Effector memory CD8-positive, alpha-beta T cell (primary cell): ENCODE results near the gene ZNF569.
"Not testable (repeated sequence)": the region's sequence is repeated elsewhere in the genome, so short reads cannot be mapped to it uniquely, and the experiment has no call there.

Experiments
- ATAC-seq: fragments of 150-1000 bp; cut with Tn5 transposase; replicated peaks from 2 replicates; pipeline ENCODE4 v1.10.0; 2021; ENCODE audit warnings: mild to moderate bottlenecking, moderate library complexity
- DNase-seq, 3 experiments: peaks; one replicate each; pipeline ENCODE4 v3.0.0; 2021
- H3K27ac Mint-ChIP-seq, 2 donors: one replicate each; pipeline ENCODE4 v1.8.0; 2022; ENCODE audit warnings: mild to moderate bottlenecking in 2 of 2, mixed read lengths in 2 of 2, moderate library complexity in 2 of 2
- H3K27me3 Mint-ChIP-seq, 2 donors: one replicate each; pipeline ENCODE4 v1.8.0; 2022; ENCODE audit warnings: mixed read lengths in 2 of 2
- H3K36me3 Mint-ChIP-seq: one replicate; pipeline ENCODE4 v1.8.0; 2022; ENCODE audit warnings: mild to moderate bottlenecking, moderate library complexity, mixed read lengths; ENCODE audit not compliant: insufficient read depth
- H3K4me1 Mint-ChIP-seq, 2 donors: one replicate each; pipeline ENCODE4 v1.8.0; 2022; ENCODE audit warnings: low read depth in 2 of 2, mixed read lengths in 2 of 2
- H3K4me3 Mint-ChIP-seq, 2 donors: one replicate each; pipeline ENCODE4 v1.8.0; 2022; ENCODE audit warnings: mild to moderate bottlenecking in 2 of 2, mixed read lengths in 2 of 2, moderate library complexity in 2 of 2
- H3K9me3 Mint-ChIP-seq, 2 donors: one replicate each; pipeline ENCODE4 v1.8.0; 2022; ENCODE audit warnings: mixed read lengths in 2 of 2

ZNF569 gene

GRCh38 chr19:37467608-37468090 is 405 bp upstream of the ZNF569 start:
- Mint-ChIP-seq H3K4me1 (peaks cover 26 to 39% of the 10 kb centered on the region in 2 donors), H3K27me3 (no peaks in the 10 kb centered on the region), H3K9me3 (peaks cover 4 to 13% of the 10 kb centered on the region in 2 donors), H3K4me3 (peak overlapping the region; percentile 97 to 99), H3K27ac (peak overlapping the region; percentile 97), H3K36me3 (peaks cover 44% of the 10 kb centered on the region)
- DNase-seq (no peak), ATAC-seq (no peak)

GRCh38 chr19:37466277-37466797 is 907 bp downstream of the ZNF569 start:
- Mint-ChIP-seq H3K4me3 (peak overlapping the region; percentile 97 to 99), H3K27ac (peak overlapping the region; percentile 97), H3K4me1 (peaks cover 26 to 39% of the 10 kb centered on the region in 2 donors), H3K27me3 (no peaks in the 10 kb centered on the region), H3K36me3 (peaks cover 44% of the 10 kb centered on the region), H3K9me3 (peaks cover 4 to 13% of the 10 kb centered on the region in 2 donors)
- ATAC-seq (no peak), DNase-seq (no peak)

- DNase-seq (no peak), ATAC-seq (no peak)
- H3K27ac Mint-ChIP-seq, result no peak overlapping the region
- H3K4me1 Mint-ChIP-seq, result no peaks in the 10 kb centered on the region
- H3K9me3 Mint-ChIP-seq, result peaks cover 21 to 68% of the 10 kb centered on the region in 2 donors
- no peaks in the 10 kb centered on the region for H3K27me3 Mint-ChIP-seq
- H3K4me3 Mint-ChIP-seq, result no peak overlapping the region
- peaks cover 10% of the 10 kb centered on the region for H3K36me3 Mint-ChIP-seq
Measured at GRCh38 chr19:37452500-37453245, 14.6 kb downstream of the ZNF569 start.

GRCh38 chr19:37413313-37414084 is 53.7 kb downstream of the ZNF569 start:
- Mint-ChIP-seq H3K9me3 (peaks cover 14 to 25% of the 10 kb centered on the region in 2 donors), H3K4me3 (no peak overlapping the region), H3K27ac (no peak overlapping the region), H3K4me1 (no peaks in the 10 kb centered on the region), H3K27me3 (no peaks in the 10 kb centered on the region), H3K36me3 (no peaks in the 10 kb centered on the region)
- DNase-seq, result no peak
- ATAC-seq, result no peak

GRCh38 chr19:37412700-37413099 is 54.5 kb downstream of the ZNF569 start:
- Mint-ChIP-seq H3K27ac (no peak overlapping the region), H3K9me3 (peaks cover 12 to 19% of the 10 kb centered on the region in 2 donors), H3K36me3 (no peaks in the 10 kb centered on the region), H3K27me3 (no peaks in the 10 kb centered on the region), H3K4me1 (no peaks in the 10 kb centered on the region), H3K4me3 (no peak overlapping the region)
- ATAC-seq, result no peak
- DNase-seq, result no peak

- not testable (repeated sequence) for H3K27me3 Mint-ChIP-seq, H3K27ac Mint-ChIP-seq, DNase-seq, ATAC-seq, H3K36me3 Mint-ChIP-seq, H3K4me1 Mint-ChIP-seq, H3K4me3 Mint-ChIP-seq
- peaks cover 7 to 15% of the 10 kb centered on the region in 2 donors for H3K9me3 Mint-ChIP-seq
Measured at GRCh38 chr19:37406140-37406846, 61.0 kb downstream of the ZNF569 start.

- Mint-ChIP-seq H3K27ac (no peak overlapping the region), H3K27me3 (no peaks in the 10 kb centered on the region), H3K4me3 (no peak overlapping the region), H3K4me1 (no peaks in the 10 kb centered on the region), H3K36me3 (peaks cover 4% of the 10 kb centered on the region), H3K9me3 (peaks cover 5 to 25% of the 10 kb centered on the region in 2 donors)
- DNase-seq, result no peak
- no peak for ATAC-seq
Measured at GRCh38 chr19:37403403-37403802, 63.8 kb downstream of the ZNF569 start.

GRCh38 chr19:37401078-37401477 is 66.2 kb downstream of the ZNF569 start:
- H3K4me1 Mint-ChIP-seq, result no peaks in the 10 kb centered on the region
- H3K9me3 Mint-ChIP-seq, result peaks cover 3 to 25% of the 10 kb centered on the region in 2 donors

GRCh38 chr19:37391399-37391798 is 75.8 kb downstream of the ZNF569 start:
- not testable (repeated sequence) for H3K27me3 Mint-ChIP-seq, H3K36me3 Mint-ChIP-seq, H3K4me3 Mint-ChIP-seq, DNase-seq, H3K4me1 Mint-ChIP-seq, H3K27ac Mint-ChIP-seq, ATAC-seq
- H3K9me3 Mint-ChIP-seq, result peaks cover 11 to 26% of the 10 kb centered on the region in 2 donors

More at GRCh38 chr19:37401078-37401477, 66.2 kb downstream of the ZNF569 start:
- H3K27ac Mint-ChIP-seq, result no peak overlapping the region
- H3K4me3 Mint-ChIP-seq, result no peak overlapping the region
- H3K27me3 Mint-ChIP-seq, result no peaks in the 10 kb centered on the region
- H3K36me3 Mint-ChIP-seq, result peaks cover 4% of the 10 kb centered on the region
- DNase-seq (no peak), ATAC-seq (no peak)

GRCh38 chr19:37389234-37389633 is 78.0 kb downstream of the ZNF569 start:
- DNase-seq, result no peak
- H3K27me3 Mint-ChIP-seq, result no peaks in the 10 kb centered on the region
- H3K4me1 Mint-ChIP-seq, result no peaks in the 10 kb centered on the region
- H3K36me3 Mint-ChIP-seq, result peaks cover 16% of the 10 kb centered on the region
- H3K9me3 Mint-ChIP-seq, result peaks cover 14 to 34% of the 10 kb centered on the region in 2 donors
- no peak for ATAC-seq
- no peak overlapping the region for H3K27ac Mint-ChIP-seq
- H3K4me3 Mint-ChIP-seq, result no peak overlapping the region

GRCh38 chr19:37370880-37371661 is 96.2 kb downstream of the ZNF569 start, which contains the start of gene ZNF527:
Gene ZNF527 (plus strand): TSS chr19:37371099. CDS start chr19:37374199, 3,100 bp downstream.
- ATAC-seq, result peak; percentile 91
- peak within 1 kb of the TSS; percentile 97 to 99 for H3K4me3 Mint-ChIP-seq
- peak; percentile 96 to 98 (median 97) for DNase-seq
- no peaks in the 10 kb centered on the region for H3K27me3 Mint-ChIP-seq
- peak within 1 kb of the TSS; percentile 96 to 97 for H3K27ac Mint-ChIP-seq
- H3K9me3 Mint-ChIP-seq, result no peaks in the 10 kb centered on the region
- peaks cover 13 to 16% of the 10 kb centered on the region in 2 donors for H3K4me1 Mint-ChIP-seq
- peaks cover 7% of the 10 kb centered on the region for H3K36me3 Mint-ChIP-seq

GRCh38 chr19:37370386-37370879 is 96.8 kb downstream of the ZNF569 start:
- not testable (repeated sequence) for H3K27me3 Mint-ChIP-seq, H3K36me3 Mint-ChIP-seq, DNase-seq, H3K9me3 Mint-ChIP-seq
- peak overlapping the region; percentile 97 to 99 for H3K4me3 Mint-ChIP-seq
- ATAC-seq, result peak; percentile 55
- H3K27ac Mint-ChIP-seq, result peak overlapping the region; percentile 96 to 97
- H3K4me1 Mint-ChIP-seq, result peaks cover 13 to 16% of the 10 kb centered on the region in 2 donors
